Upper lobe of left lung (tissue), 4 donors: ENCODE results near the gene YLPM1.

ENCODE experiments used
- EP300 ChIP-seq, 4 donors: sonication (generic); formaldehyde crosslinking; IDR thresholded peaks; one replicate each; pipeline ENCODE4 v1.5.1; 2017; ENCODE audit warnings: antibody characterized with exemption in 4 of 4, control low read depth in 2 of 4
- POLR2A ChIP-seq, 4 donors: fragments of 450-650 bp; IDR thresholded peaks; one replicate each; pipeline ENCODE4 v1.5.1; 2016 to 2017; ENCODE audit warnings: antibody characterized with exemption in 4 of 4, mild to moderate bottlenecking in 2 of 4
- TF ChIP-seq, protein P1 (sequence below), 6 experiments: fragments of 450-650 bp in 4 of 6; fragments of 200-600 bp in 2 of 6; sonication (generic) in 2 of 6; IDR thresholded peaks; one replicate each; pipeline ENCODE4 v1.5.1; 2016 to 2019; ENCODE audit warnings: antibody characterized with exemption in 6 of 6

DNA sequence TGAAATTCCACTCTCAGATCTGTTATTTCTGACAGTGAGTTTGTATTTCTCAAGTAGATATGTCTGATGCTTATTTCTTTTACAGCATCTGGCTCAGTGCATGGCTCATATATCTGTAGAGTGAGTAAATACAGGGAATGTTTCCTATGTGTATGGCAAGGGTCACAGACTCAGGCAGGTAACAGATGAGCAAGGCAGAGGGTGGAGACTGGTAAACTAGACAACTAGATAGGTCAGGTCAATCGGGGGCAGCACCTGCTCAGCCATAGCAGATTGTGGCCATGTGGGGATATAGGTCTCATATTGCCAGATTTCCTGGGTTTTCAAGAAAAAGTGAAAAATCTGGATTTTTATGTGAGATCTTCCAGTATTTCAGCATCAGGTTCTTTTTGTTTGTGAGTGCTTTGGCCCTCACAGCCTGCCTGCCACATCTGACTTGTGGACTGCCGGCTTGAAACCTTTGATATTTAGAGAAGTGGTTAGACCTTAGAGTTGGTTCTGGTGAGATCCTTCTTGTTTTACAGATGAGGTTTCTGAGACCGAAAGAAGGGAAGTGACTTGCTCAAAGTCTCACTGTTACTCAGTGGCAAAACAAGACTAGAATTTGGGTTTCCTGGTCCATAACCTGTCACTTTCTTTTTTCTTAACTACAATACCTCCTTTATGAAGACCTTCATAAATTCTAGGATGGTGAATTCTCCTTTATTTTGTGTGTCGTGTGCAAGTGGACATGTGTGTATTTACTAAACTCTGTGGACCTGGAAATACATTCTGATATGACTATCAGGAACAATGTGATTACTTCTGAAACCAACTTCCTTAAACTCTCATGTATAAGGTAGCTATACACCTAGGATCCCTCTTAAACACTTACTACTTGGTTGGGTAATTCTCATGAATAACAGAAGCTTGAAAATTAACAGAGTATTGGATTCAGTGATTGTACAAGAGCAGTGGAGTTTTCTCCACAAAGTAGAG lies 78.4 kb downstream of the YLPM1 start:
- TF ChIP-seq, protein P1, sequence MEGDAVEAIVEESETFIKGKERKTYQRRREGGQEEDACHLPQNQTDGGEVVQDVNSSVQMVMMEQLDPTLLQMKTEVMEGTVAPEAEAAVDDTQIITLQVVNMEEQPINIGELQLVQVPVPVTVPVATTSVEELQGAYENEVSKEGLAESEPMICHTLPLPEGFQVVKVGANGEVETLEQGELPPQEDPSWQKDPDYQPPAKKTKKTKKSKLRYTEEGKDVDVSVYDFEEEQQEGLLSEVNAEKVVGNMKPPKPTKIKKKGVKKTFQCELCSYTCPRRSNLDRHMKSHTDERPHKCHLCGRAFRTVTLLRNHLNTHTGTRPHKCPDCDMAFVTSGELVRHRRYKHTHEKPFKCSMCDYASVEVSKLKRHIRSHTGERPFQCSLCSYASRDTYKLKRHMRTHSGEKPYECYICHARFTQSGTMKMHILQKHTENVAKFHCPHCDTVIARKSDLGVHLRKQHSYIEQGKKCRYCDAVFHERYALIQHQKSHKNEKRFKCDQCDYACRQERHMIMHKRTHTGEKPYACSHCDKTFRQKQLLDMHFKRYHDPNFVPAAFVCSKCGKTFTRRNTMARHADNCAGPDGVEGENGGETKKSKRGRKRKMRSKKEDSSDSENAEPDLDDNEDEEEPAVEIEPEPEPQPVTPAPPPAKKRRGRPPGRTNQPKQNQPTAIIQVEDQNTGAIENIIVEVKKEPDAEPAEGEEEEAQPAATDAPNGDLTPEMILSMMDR (IDR thresholded peaks at IDR 0.05), result no peak
- TF ChIP-seq EP300 (IDR thresholded peaks at IDR 0.05) (no peak), POLR2A (IDR thresholded peaks at IDR 0.05) (no peak)
